ENCODE measurements around the gene ERP29.

DNA sequence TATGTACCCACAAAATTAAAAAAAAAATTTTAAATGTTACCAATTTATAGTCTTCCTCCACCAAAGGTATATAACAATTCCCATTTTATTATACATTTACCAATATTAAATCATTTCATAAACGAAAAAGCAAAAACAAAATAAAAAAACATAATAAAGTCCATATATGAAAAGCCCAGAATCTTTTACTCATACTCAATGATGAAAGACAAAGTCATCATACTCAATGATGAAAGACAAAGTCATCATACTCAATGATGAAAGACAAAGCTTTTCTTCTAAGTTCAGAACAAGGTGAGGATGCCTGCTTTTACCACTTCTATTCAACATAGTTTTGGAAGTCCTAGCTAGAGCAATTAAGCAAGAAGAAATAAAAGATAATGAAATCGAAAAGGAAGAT is 28.4 kb upstream of the ERP29 start:
- no peak for TF ChIP-seq TAF1 (IDR thresholded peaks at IDR 0.05; ENCODE audit: borderline replicate concordance, low read depth, low read length)
- TF ChIP-seq POLR2AphosphoS5 (IDR thresholded peaks at IDR 0.05; ENCODE audit: low read depth, low read length) = no peak

All from GM12892 (cell line).